Lower lobe of right lung (tissue), 2 donors: Measurements from ENCODE around the gene RALGPS1. TPM values are rescaled to one million over a fixed set of nuclear protein-coding genes. Genes with fewer than 3 reads are reported as not detected.
A peak's percentile ranks its signal among the peaks of the same experiment; 100 is the strongest.

Source experiments
- ATAC-seq, 2 donors: fragments of 200-7000 bp; cut with Tn5 transposase; one replicate each; pipeline ENCODE4 v1.9.1; 2020 to 2022; ENCODE audit warnings: mild to moderate bottlenecking in 2 of 2, moderate library complexity in 2 of 2
- DNase-seq: peaks from one replicate; pipeline ENCODE4 v3.0.0-alpha.2; 2020
- H3K27ac ChIP-seq: fragments of 200-600 bp; one replicate; pipeline ENCODE4 v1.8.0; 2022
- H3K27me3 ChIP-seq: fragments of 200-600 bp; one replicate; pipeline ENCODE4 v1.8.0; 2022; ENCODE audit warnings: low read depth
- H3K36me3 ChIP-seq: fragments of 200-600 bp; one replicate; pipeline ENCODE4 v1.8.0; 2022; ENCODE audit warnings: mild to moderate bottlenecking
- H3K4me1 ChIP-seq: fragments of 200-600 bp; one replicate; pipeline ENCODE4 v1.8.0; 2022
- H3K4me3 ChIP-seq: fragments of 200-600 bp; one replicate; pipeline ENCODE4 v1.8.0; 2022; ENCODE audit warnings: mild to moderate bottlenecking
- H3K9me3 ChIP-seq: fragments of 200-600 bp; one replicate; pipeline ENCODE4 v1.8.0; 2022
- intact Hi-C: fragments of 100-400 bp; cut with DNase I; formaldehyde crosslinking; loops from one replicate; pipeline ENCODE4 v1.11.0; 2022
- total RNA-seq: library from RNA; stranded (reverse); fragmentation: NEBNext Ultra II Directional; extraction: Animal tissue kit (Norgen Biotek cat#: 25700); gene quantifications from one replicate; pipeline ENCODE4 v1.2.1, GENCODE V29; 2021
- TF ChIP-seq, protein P1 (sequence below): fragments of 200-600 bp; IDR thresholded peaks from one replicate; pipeline ENCODE4 v1.8.0; 2022; ENCODE audit warnings: antibody characterized with exemption, mild to moderate bottlenecking
- donor health status: DM: no; HTN: yes; CAD: no; lungs with severe emphysema.

The RALGPS1 gene
- total RNA-seq, 1 donor from 2014 or later = 17.6 TPM

DNA sequence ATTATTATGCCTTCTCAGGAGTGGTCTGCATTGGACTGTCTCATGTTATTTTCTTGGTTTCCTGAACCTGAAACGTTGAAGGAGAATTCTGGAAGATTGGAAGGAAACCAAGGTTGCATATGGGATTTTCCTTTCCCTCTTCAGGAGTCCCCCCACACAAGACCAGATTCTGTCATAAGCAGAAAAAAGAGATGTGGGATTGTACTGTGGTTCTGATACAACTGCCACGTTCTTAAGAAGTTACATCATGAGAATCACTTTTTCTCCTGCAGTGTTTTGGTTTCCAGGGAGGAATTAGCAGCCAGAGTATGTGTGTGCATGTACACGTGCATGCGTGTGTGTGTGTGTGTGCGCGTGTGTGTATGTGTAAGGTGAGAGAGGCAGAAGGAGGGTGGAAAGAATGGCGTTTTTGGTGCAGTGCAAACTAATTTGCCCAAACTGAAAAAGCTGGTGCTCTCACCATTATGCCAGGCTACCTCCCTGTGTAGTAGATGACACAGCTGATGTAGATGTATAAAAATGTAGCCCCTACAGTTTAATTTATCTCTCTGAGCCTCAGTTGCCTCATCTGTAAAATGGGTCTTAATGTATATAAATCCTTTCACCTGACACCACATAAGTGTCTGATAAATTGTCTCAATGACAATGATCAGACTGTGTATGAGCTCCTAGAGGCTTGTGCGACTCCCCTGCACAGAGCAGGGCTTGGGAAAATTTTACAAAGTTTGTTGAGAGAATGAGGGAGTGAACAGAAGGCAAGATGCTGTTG lies 38.6 kb downstream of the RALGPS1 start:
- Histone ChIP-seq H3K4me3 (no peak overlapping the region), H3K36me3 (no peaks in the 10 kb centered on the region), H3K27ac (no peak overlapping the region), H3K27me3 (no peaks in the 10 kb centered on the region), H3K4me1 (peaks cover 12% of the 10 kb centered on the region), H3K9me3 (no peaks in the 10 kb centered on the region)
- intact Hi-C loops = no loop called here
- no peak for DNase-seq
- TF ChIP-seq, protein P1, sequence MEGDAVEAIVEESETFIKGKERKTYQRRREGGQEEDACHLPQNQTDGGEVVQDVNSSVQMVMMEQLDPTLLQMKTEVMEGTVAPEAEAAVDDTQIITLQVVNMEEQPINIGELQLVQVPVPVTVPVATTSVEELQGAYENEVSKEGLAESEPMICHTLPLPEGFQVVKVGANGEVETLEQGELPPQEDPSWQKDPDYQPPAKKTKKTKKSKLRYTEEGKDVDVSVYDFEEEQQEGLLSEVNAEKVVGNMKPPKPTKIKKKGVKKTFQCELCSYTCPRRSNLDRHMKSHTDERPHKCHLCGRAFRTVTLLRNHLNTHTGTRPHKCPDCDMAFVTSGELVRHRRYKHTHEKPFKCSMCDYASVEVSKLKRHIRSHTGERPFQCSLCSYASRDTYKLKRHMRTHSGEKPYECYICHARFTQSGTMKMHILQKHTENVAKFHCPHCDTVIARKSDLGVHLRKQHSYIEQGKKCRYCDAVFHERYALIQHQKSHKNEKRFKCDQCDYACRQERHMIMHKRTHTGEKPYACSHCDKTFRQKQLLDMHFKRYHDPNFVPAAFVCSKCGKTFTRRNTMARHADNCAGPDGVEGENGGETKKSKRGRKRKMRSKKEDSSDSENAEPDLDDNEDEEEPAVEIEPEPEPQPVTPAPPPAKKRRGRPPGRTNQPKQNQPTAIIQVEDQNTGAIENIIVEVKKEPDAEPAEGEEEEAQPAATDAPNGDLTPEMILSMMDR = no peak
- no peak for ATAC-seq

DNA sequence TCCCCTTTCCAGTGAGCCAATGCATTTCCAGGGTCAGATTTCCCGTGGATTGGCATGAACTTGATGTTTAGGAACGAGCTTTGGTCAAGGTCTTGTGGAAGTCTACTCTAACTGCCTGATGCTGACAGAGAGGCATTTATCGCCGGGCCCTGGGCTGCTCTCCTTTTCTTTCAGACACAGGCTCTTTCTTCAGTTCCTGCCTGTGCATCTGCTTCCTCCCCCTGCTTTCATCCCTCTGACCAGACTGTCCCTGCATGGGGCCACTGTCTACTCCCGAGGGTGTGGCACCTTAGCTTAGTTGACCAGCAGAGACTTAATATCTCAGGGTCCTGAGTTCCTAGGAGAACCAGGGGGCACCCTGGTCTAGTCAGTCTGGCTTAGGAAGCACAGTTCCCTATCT lies 41.2 kb downstream of the RALGPS1 start:
- no peaks in the 10 kb centered on the region for H3K36me3 ChIP-seq
- peaks cover 12% of the 10 kb centered on the region for H3K4me1 ChIP-seq
- intact Hi-C loops = no loop called here
- no peaks in the 10 kb centered on the region for H3K27me3 ChIP-seq
- TF ChIP-seq, protein P1 = no peak
- ATAC-seq (no peak), DNase-seq (no peak)
- no peak overlapping the region for H3K4me3 ChIP-seq
- H3K27ac ChIP-seq = no peak overlapping the region
- H3K9me3 ChIP-seq = no peaks in the 10 kb centered on the region

DNA sequence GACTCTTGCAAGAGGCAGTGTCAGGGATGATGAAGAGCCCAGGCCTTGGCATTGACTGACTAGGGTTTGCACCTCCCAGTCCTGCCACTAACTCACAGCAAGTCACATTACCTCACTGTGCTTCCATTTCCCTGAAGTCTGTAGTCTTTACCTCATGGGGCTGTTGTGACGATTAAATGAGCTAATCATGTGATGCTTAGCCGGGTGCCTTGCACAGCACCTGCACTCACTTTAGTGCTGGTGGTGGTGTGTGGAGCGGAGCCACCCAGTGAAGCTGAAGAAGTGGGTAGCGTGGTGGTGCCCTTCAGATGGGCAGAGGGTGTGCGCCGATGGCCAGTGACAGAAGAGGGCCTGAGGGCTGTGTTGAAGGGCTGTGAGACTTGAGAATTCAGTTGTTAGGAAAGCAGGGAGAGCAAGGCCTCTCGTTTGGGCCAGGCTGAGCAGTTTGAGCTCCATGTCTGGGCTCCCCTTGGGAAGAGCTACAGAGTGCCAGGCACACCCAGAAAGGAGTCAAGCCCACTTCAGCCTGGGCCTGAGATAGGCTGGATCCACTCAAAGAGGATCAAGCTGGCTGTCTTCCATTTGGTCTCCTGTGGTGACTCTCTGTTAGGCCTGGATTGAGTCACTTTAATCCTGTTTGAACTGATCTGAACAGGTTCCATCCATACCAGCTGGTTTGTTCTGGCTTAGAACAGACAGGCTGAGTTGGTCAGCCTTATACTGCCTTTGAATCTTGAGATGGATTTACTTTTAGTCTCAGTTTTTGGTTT lies 42.5 kb downstream of the RALGPS1 start:
- intact Hi-C loops = no loop called here
- TF ChIP-seq, protein P1 = no peak
- ATAC-seq (peak; percentile 62 to 72), DNase-seq (no peak)
- Histone ChIP-seq H3K36me3 (no peaks in the 10 kb centered on the region), H3K4me1 (peaks cover 17% of the 10 kb centered on the region), H3K4me3 (no peak overlapping the region), H3K27ac (no peak overlapping the region), H3K27me3 (no peaks in the 10 kb centered on the region), H3K9me3 (no peaks in the 10 kb centered on the region)

DNA sequence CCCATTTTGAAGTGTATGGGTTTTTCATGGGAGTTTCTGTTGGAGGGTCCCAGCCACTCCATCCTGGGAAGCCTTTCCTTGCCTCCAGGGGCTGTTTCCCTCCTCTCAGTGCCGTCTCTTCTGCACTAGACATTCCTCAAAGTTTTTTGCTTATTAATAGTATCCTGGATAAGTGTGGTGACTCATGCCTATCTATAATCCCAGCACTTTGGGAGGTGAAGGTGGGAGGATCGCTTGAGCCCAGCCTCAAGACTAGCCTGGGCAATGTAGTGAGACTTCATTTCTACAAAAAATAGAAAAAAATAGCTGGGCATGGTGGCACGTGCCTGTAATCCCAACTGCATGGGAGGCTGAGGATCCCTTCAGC lies 43.1 kb downstream of the RALGPS1 start:
- intact Hi-C loops = no loop called here
- Histone ChIP-seq H3K27ac (no peak overlapping the region), H3K36me3 (no peaks in the 10 kb centered on the region), H3K27me3 (no peaks in the 10 kb centered on the region), H3K4me3 (no peak overlapping the region), H3K4me1 (peaks cover 21% of the 10 kb centered on the region), H3K9me3 (no peaks in the 10 kb centered on the region)
- ATAC-seq = peak; percentile 30 to 82
- no peak for DNase-seq
- TF ChIP-seq, protein P1 = no peak

DNA sequence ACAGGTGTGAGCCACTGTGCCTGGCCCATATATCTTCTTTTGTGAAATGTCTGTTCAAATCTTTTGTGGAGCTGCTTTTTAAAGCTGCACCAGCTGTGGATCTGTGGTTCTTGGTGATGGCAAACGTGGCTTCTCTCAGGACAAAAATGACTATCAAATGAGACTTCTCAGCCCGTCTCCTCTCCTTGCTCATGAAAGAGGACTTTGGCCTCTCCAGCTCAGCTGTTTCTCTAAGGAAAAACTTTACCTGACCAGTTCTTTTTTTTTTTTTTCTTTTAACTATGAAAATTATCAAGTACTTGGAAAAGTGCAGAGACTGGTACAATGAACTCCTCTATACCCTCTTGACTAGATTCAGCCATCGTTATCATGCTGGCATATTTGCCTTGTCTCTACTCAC lies 44.8 kb downstream of the RALGPS1 start:
- peaks cover 35% of the 10 kb centered on the region for H3K4me1 ChIP-seq
- H3K27ac ChIP-seq = no peak overlapping the region
- DNase-seq (no peak), ATAC-seq (no peak)
- no peaks in the 10 kb centered on the region for H3K27me3 ChIP-seq
- TF ChIP-seq, protein P1 = no peak
- H3K4me3 ChIP-seq = no peak overlapping the region
- intact Hi-C loops = no loop called here
- H3K36me3 ChIP-seq = no peaks in the 10 kb centered on the region
- no peaks in the 10 kb centered on the region for H3K9me3 ChIP-seq
